Trophoblast cell (in vitro differentiated cells and primary cell): ENCODE measurements around the gene RAB11FIP5.

ENCODE experiments used
- DNase-seq, 2 donors: peaks; one replicate each; pipeline ENCODE4 v3.0.0-alpha.2; 2016
- H2AFZ ChIP-seq: 2 replicates; pipeline ENCODE4 v1.6.1; 2013; ENCODE audit warnings: low read length, moderate library complexity, mild to moderate bottlenecking; ENCODE audit not compliant: insufficient read depth, poor library complexity
- H2AK5ac ChIP-seq: 2 replicates; pipeline ENCODE4 v1.6.1; 2013; ENCODE audit warnings: mild to moderate bottlenecking, low read length
- H2BK120ac ChIP-seq: 2 replicates; pipeline ENCODE4 v1.6.1; 2013; ENCODE audit warnings: low read length, mild to moderate bottlenecking, moderate library complexity; ENCODE audit not compliant: insufficient read depth, poor library complexity
- H2BK12ac ChIP-seq: 2 replicates; pipeline ENCODE4 v1.6.1; 2013; ENCODE audit warnings: mild to moderate bottlenecking, low read length, moderate library complexity
- H2BK5ac ChIP-seq: 2 replicates; pipeline ENCODE4 v1.6.1; 2013; ENCODE audit warnings: low read length, low read depth, moderate library complexity, mild to moderate bottlenecking; ENCODE audit not compliant: poor library complexity
- H3K14ac ChIP-seq: 2 replicates; pipeline ENCODE4 v1.6.1; 2013; ENCODE audit warnings: mild to moderate bottlenecking, low read length
- H3K18ac ChIP-seq: 2 replicates; pipeline ENCODE4 v1.6.1; 2013; ENCODE audit warnings: mild to moderate bottlenecking, low read length
- H3K23ac ChIP-seq: 2 replicates; pipeline ENCODE4 v1.6.1; 2013; ENCODE audit warnings: low read length
- H3K27ac ChIP-seq: 2 replicates; pipeline ENCODE4 v1.5.1; 2013; ENCODE audit warnings: low read depth, mild to moderate bottlenecking, inconsistent platforms, low read length, moderate library complexity
- H3K27me3 ChIP-seq: 2 replicates; pipeline ENCODE4 v1.6.1; 2013; ENCODE audit warnings: inconsistent platforms, mild to moderate bottlenecking, low read length, moderate library complexity; ENCODE audit not compliant: insufficient read depth
- H3K36me3 ChIP-seq, 2 experiments: 1 replicate in 1 of 2; 2 replicates in 1 of 2; pipeline ENCODE4 v1.6.1; 2013; ENCODE audit warnings: low read length in 2 of 2, mild to moderate bottlenecking in 2 of 2, moderate library complexity in 1 of 2; ENCODE audit not compliant: insufficient read depth in 2 of 2, control insufficient read depth in 1 of 2
- H3K4ac ChIP-seq: 2 replicates; pipeline ENCODE4 v1.6.1; 2013; ENCODE audit warnings: low read depth, mild to moderate bottlenecking, low read length, moderate library complexity
- H3K4me1 ChIP-seq, 2 experiments: 1 replicate in 1 of 2; 2 replicates in 1 of 2; pipeline ENCODE4 v1.6.1; 2013; ENCODE audit warnings: low read length in 2 of 2, mild to moderate bottlenecking in 2 of 2, moderate library complexity in 1 of 2; ENCODE audit not compliant: insufficient read depth in 2 of 2, control insufficient read depth in 1 of 2
- H3K4me2 ChIP-seq: 2 replicates; pipeline ENCODE4 v1.6.1; 2013; ENCODE audit warnings: inconsistent platforms, mild to moderate bottlenecking, low read length, moderate library complexity
- H3K4me3 ChIP-seq: 2 replicates; pipeline ENCODE4 v1.5.1; 2013; ENCODE audit warnings: mild to moderate bottlenecking, low read depth, low read length, inconsistent platforms
- H3K79me1 ChIP-seq: one replicate; pipeline ENCODE4 v1.6.1; 2013; ENCODE audit warnings: low read length
- H3K79me2 ChIP-seq: 2 replicates; pipeline ENCODE4 v1.6.1; 2013; ENCODE audit warnings: low read length, mild to moderate bottlenecking; ENCODE audit not compliant: control insufficient read depth, insufficient read depth, poor library complexity
- H3K9ac ChIP-seq: 2 replicates; pipeline ENCODE4 v1.6.1; 2013; ENCODE audit warnings: mild to moderate bottlenecking, low read length
- H3K9me3 ChIP-seq: 2 replicates; pipeline ENCODE4 v1.6.1; 2013; ENCODE audit warnings: low read depth, mild to moderate bottlenecking, control low read depth, inconsistent platforms, low read length; ENCODE audit not compliant: insufficient read depth
- H4K12ac ChIP-seq: 2 replicates; pipeline ENCODE4 v1.6.1; 2013; ENCODE audit warnings: low read depth, mild to moderate bottlenecking, low read length, moderate library complexity
- H4K8ac ChIP-seq: 2 replicates; pipeline ENCODE4 v1.6.1; 2013; ENCODE audit warnings: low read depth, mild to moderate bottlenecking, low read length, moderate library complexity
- H4K91ac ChIP-seq: one replicate; pipeline ENCODE4 v1.6.1; 2013; ENCODE audit warnings: low read depth, mild to moderate bottlenecking, low read length, moderate library complexity
- WGBS: extraction: QIAGEN DNeasy Blood & Tissue Kit; methylation state at CpG from one replicate; pipeline ENCODE4 v1.1.7; 2013; ENCODE audit warnings: missing lambda C conversion rate; ENCODE audit not compliant: insufficient read length, insufficient coverage; ENCODE audit errors: extremely low coverage; 5-methylcytosine and 5-hydroxymethylcytosine counted together

Gene RAB11FIP5

GRCh38 chr2:73033766-73034381 lies 78.9 kb downstream of the RAB11FIP5 start:
- no peak overlapping the region for H4K12ac ChIP-seq
- H3K9ac ChIP-seq = no peak overlapping the region
- no peak overlapping the region for H4K8ac ChIP-seq
- peaks cover 1 to 3% of the 10 kb centered on the region in 2 experiments for H3K36me3 ChIP-seq
- no peaks in the 10 kb centered on the region for H3K79me1 ChIP-seq
- H3K4me3 ChIP-seq = no peak overlapping the region
- no peak for DNase-seq
- no peak overlapping the region for H3K23ac ChIP-seq
- H3K14ac ChIP-seq = no peak overlapping the region
- H3K27me3 ChIP-seq = no peaks in the 10 kb centered on the region
- H2AK5ac ChIP-seq = no peak overlapping the region
- no peak overlapping the region for H2BK5ac ChIP-seq
- no peak overlapping the region for H3K18ac ChIP-seq
- H4K91ac ChIP-seq = no peak overlapping the region
- H3K27ac ChIP-seq = no peak overlapping the region
- H3K4ac ChIP-seq = no peak overlapping the region
- no peak overlapping the region for H2BK120ac ChIP-seq
- no peak overlapping the region for H2AFZ ChIP-seq
- no peak overlapping the region for H2BK12ac ChIP-seq
- no CpG with 5 or more reads among the region's 5 CpGs for WGBS
- no peaks in the 10 kb centered on the region for H3K79me2 ChIP-seq
- H3K9me3 ChIP-seq = peaks cover 2% of the 10 kb centered on the region
- H3K4me1 ChIP-seq = peaks cover 3% of the 10 kb centered on the region in 2 experiments
- no peak overlapping the region for H3K4me2 ChIP-seq

DNA sequence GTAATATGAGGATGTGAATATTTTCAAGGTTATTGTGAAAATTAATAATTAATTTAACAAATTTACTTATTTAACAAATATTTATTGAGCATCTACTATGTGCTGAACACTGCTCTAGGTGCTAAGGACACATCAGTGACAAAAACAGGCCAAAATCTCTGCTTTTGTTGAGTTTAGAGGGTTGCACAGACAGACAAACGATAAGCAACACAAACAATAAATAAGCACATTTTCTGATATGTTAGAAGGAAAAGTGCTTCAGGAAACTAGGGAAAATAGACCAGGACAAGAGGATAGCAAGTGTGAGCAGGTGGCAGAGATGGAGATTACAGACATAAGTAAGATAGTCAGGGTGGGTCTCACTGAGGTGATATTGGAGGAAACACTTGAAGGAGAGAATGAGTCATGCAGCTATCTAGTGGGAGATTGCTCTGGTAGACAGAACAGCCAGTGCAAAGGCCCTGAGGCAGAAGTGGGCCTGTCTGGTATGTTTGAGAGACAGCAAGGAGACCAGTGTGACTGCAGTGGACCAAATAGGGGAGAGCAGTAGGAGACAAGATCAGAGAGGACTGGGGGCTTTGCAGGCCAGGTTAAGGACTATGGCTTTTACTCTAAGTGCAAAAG lies 79.5 kb downstream of the RAB11FIP5 start:
- no CpG with 5 or more reads among the region's 1 CpG for WGBS
- no peak overlapping the region for H2BK120ac ChIP-seq
- H4K8ac ChIP-seq = no peak overlapping the region
- H3K4me2 ChIP-seq = no peak overlapping the region
- H3K14ac ChIP-seq = no peak overlapping the region
- no peak overlapping the region for H3K27ac ChIP-seq
- no peak overlapping the region for H4K12ac ChIP-seq
- no peaks in the 10 kb centered on the region for H3K27me3 ChIP-seq
- H3K9ac ChIP-seq = no peak overlapping the region
- H3K36me3 ChIP-seq = peaks cover 2 to 4% of the 10 kb centered on the region in 2 experiments
- H3K79me1 ChIP-seq = no peaks in the 10 kb centered on the region
- DNase-seq = peak; percentile 63 to 70
- no peak overlapping the region for H3K18ac ChIP-seq
- no peak overlapping the region for H4K91ac ChIP-seq
- no peak overlapping the region for H2AFZ ChIP-seq
- peaks cover 3% of the 10 kb centered on the region in 2 experiments for H3K4me1 ChIP-seq
- H2AK5ac ChIP-seq = no peak overlapping the region
- H3K23ac ChIP-seq = no peak overlapping the region
- no peak overlapping the region for H3K4ac ChIP-seq
- no peaks in the 10 kb centered on the region for H3K79me2 ChIP-seq
- no peak overlapping the region for H2BK5ac ChIP-seq
- no peak overlapping the region for H2BK12ac ChIP-seq
- H3K4me3 ChIP-seq = no peak overlapping the region
- peaks cover 3% of the 10 kb centered on the region for H3K9me3 ChIP-seq

GRCh38 chr2:73032702-73033097 lies 80.0 kb downstream of the RAB11FIP5 start:
- Histone ChIP-seq H3K18ac (no peak overlapping the region), H3K14ac (no peak overlapping the region), H2AK5ac (no peak overlapping the region), H4K91ac (no peak overlapping the region), H3K23ac (no peak overlapping the region), H3K27ac (no peak overlapping the region), H3K4me1 (peaks cover 3% of the 10 kb centered on the region in 2 experiments), H4K8ac (no peak overlapping the region), H3K36me3 (peaks cover 3 to 7% of the 10 kb centered on the region in 2 experiments), H2BK12ac (no peak overlapping the region), H2AFZ (no peak overlapping the region), H3K4me2 (no peak overlapping the region), H3K9ac (no peak overlapping the region), H3K4me3 (no peak overlapping the region), H3K79me2 (no peaks in the 10 kb centered on the region), H2BK5ac (no peak overlapping the region), H2BK120ac (no peak overlapping the region), H4K12ac (no peak overlapping the region), H3K27me3 (no peaks in the 10 kb centered on the region), H3K79me1 (no peaks in the 10 kb centered on the region), H3K4ac (no peak overlapping the region), H3K9me3 (peaks cover 3% of the 10 kb centered on the region)
- DNase-seq = no peak
- WGBS = no CpG with 5 or more reads among the region's 5 CpGs

GRCh38 chr2:73031725-73032701 lies 80.7 kb downstream of the RAB11FIP5 start:
- no peak overlapping the region for H4K12ac ChIP-seq
- H3K9ac ChIP-seq = no peak overlapping the region
- H3K23ac ChIP-seq = no peak overlapping the region
- no CpG with 5 or more reads among the region's 10 CpGs for WGBS
- no peak overlapping the region for H4K91ac ChIP-seq
- no peak overlapping the region for H3K18ac ChIP-seq
- peaks cover 3% of the 10 kb centered on the region for H3K9me3 ChIP-seq
- peaks cover 2 to 3% of the 10 kb centered on the region in 2 experiments for H3K4me1 ChIP-seq
- H3K79me2 ChIP-seq = no peaks in the 10 kb centered on the region
- no peak overlapping the region for H3K4me3 ChIP-seq
- H2BK12ac ChIP-seq = no peak overlapping the region
- H3K4ac ChIP-seq = no peak overlapping the region
- no peak overlapping the region for H3K14ac ChIP-seq
- no peak overlapping the region for H2AFZ ChIP-seq
- H2BK120ac ChIP-seq = no peak overlapping the region
- H2AK5ac ChIP-seq = no peak overlapping the region
- H3K4me2 ChIP-seq = no peak overlapping the region
- H4K8ac ChIP-seq = no peak overlapping the region
- no peaks in the 10 kb centered on the region for H3K79me1 ChIP-seq
- H3K27ac ChIP-seq = no peak overlapping the region
- DNase-seq = no peak
- peaks cover 3 to 7% of the 10 kb centered on the region in 2 experiments for H3K36me3 ChIP-seq
- H3K27me3 ChIP-seq = no peaks in the 10 kb centered on the region
- H2BK5ac ChIP-seq = no peak overlapping the region
